Spinal cord (tissue), 10 donors: ENCODE data around the gene CENPH. TPM values are rescaled to one million over a fixed set of nuclear protein-coding genes. Genes with fewer than 3 reads are reported as not detected.
"Not testable (repeated sequence)": the region's sequence is repeated elsewhere in the genome, so short reads cannot be mapped to it uniquely, and the experiment has no call there.

Experiments
- DNase-seq, 6 donors: peaks; one replicate each; pipeline versions ENCODE4 v3.0.0 to v3.0.0-alpha.2; 2013 to 2015; ENCODE audit warnings: low spot score in 6 of 6, low read depth in 4 of 6
- H3K27ac ChIP-seq: one replicate; pipeline ENCODE4 v1.5.1; 2013; ENCODE audit warnings: low read depth, low read length, control low read depth
- H3K27me3 ChIP-seq: one replicate; pipeline ENCODE4 v1.6.1; 2013; ENCODE audit warnings: low read length; ENCODE audit not compliant: control insufficient read depth, insufficient read depth
- H3K36me3 ChIP-seq: one replicate; pipeline ENCODE4 v1.6.1; 2013; ENCODE audit warnings: low read length; ENCODE audit not compliant: control insufficient read depth, insufficient read depth
- H3K4me1 ChIP-seq: one replicate; pipeline ENCODE4 v1.6.1; 2013; ENCODE audit warnings: low read length; ENCODE audit not compliant: control insufficient read depth, insufficient read depth
- H3K4me3 ChIP-seq: one replicate; pipeline ENCODE4 v1.5.1; 2013; ENCODE audit warnings: low read depth, low read length, control low read depth
- H3K9me3 ChIP-seq: one replicate; pipeline ENCODE4 v1.6.1; 2013; ENCODE audit warnings: low read length; ENCODE audit not compliant: control insufficient read depth, insufficient read depth
- WGBS: methylation state at CpG from one replicate; pipeline ENCODE4 v1.1.5; 2013; ENCODE audit warnings: missing lambda C conversion rate; ENCODE audit not compliant: insufficient coverage; 5-methylcytosine and 5-hydroxymethylcytosine counted together
- polyA plus RNA-seq, 2 donors: library from polyadenylated mRNA; unstranded; fragments of 120-200 nt; gene quantifications; one replicate each; pipeline ENCODE4 v1.2.1, GENCODE V29; 2013; ENCODE audit not compliant: insufficient read length in 2 of 2
- total RNA-seq, 2 donors: library from RNA; depleted of rRNA in 1 of 2; stranded (reverse); fragments of 120-200 nt in 1 of 2; fragments of >200 nt in 1 of 2; gene quantifications; one replicate each; pipeline versions ENCODE4 v1.2.3 to v1.2.4, GENCODE V29; 2013 to 2014
- donor health status: healthy.

CENPH gene
- total and polyA plus RNA-seq, 4 donors, result 7.9 to 17.8 (median 13.5) TPM

GRCh38 chr5:69238760-69239251, 49.4 kb downstream of the CENPH start:
- Histone ChIP-seq H3K27me3 (no peaks in the 10 kb centered on the region), H3K9me3 (no peaks in the 10 kb centered on the region), H3K4me3 (no peak overlapping the region), H3K27ac (no peak overlapping the region), H3K36me3 (peaks cover 13% of the 10 kb centered on the region), H3K4me1 (peaks cover 5% of the 10 kb centered on the region)
- 90% methylated on average over 3 of the region's 6 CpGs for WGBS
- DNase-seq, result no peak

GRCh38 chr5:69242215-69242927, 53.0 kb downstream of the CENPH start:
- Histone ChIP-seq H3K4me3 (no peak overlapping the region), H3K9me3 (no peaks in the 10 kb centered on the region), H3K36me3 (peaks cover 10% of the 10 kb centered on the region), H3K4me1 (no peaks in the 10 kb centered on the region), H3K27me3 (no peaks in the 10 kb centered on the region), H3K27ac (no peak overlapping the region)
- DNase-seq, result no peak
- WGBS, result 100% methylated on average over 5 of the region's 8 CpGs

- no peak overlapping the region for H3K4me3 ChIP-seq
- 95% methylated on average over 4 of the region's 5 CpGs for WGBS
- no peaks in the 10 kb centered on the region for H3K4me1 ChIP-seq
- H3K36me3 ChIP-seq, result peaks cover 6% of the 10 kb centered on the region
- DNase-seq, result no peak
- peaks cover 1% of the 10 kb centered on the region for H3K9me3 ChIP-seq
- no peaks in the 10 kb centered on the region for H3K27me3 ChIP-seq
- H3K27ac ChIP-seq, result no peak overlapping the region
Measured at GRCh38 chr5:69245031-69245430, 55.6 kb downstream of the CENPH start.

- no peak overlapping the region for H3K27ac ChIP-seq
- WGBS, result no CpG with 5 or more reads among the region's 2 CpGs
- H3K9me3 ChIP-seq, result peaks cover 1% of the 10 kb centered on the region
- no peak for DNase-seq
- H3K4me3 ChIP-seq, result no peak overlapping the region
- H3K27me3 ChIP-seq, result no peaks in the 10 kb centered on the region
- no peaks in the 10 kb centered on the region for H3K4me1 ChIP-seq
- no peaks in the 10 kb centered on the region for H3K36me3 ChIP-seq
Measured at GRCh38 chr5:69248019-69248418, 58.6 kb downstream of the CENPH start.

- 75% methylated on average over 1 of the region's 2 CpGs for whole genome bisulfite sequencing
- peaks cover 1% of the 10 kb centered on the region for H3K9me3 ChIP-seq
- no peaks in the 10 kb centered on the region for H3K4me1 ChIP-seq
- DNase-seq, result no peak
- no peak overlapping the region for H3K4me3 ChIP-seq
- no peaks in the 10 kb centered on the region for H3K27me3 ChIP-seq
- H3K27ac ChIP-seq, result no peak overlapping the region
- peaks cover 5% of the 10 kb centered on the region for H3K36me3 ChIP-seq
Measured at GRCh38 chr5:69250593-69250992, 61.2 kb downstream of the CENPH start.

- no peaks in the 10 kb centered on the region for H3K4me1 ChIP-seq
- no CpG with 5 or more reads among the region's 3 CpGs for WGBS
- peaks cover 5% of the 10 kb centered on the region for H3K36me3 ChIP-seq
- no peak overlapping the region for H3K27ac ChIP-seq
- H3K27me3 ChIP-seq, result no peaks in the 10 kb centered on the region
- no peak overlapping the region for H3K4me3 ChIP-seq
- peaks cover 1% of the 10 kb centered on the region for H3K9me3 ChIP-seq
- DNase-seq, result no peak
Measured at GRCh38 chr5:69252437-69252836, 63.1 kb downstream of the CENPH start.

GRCh38 chr5:69255940-69256339, 66.6 kb downstream of the CENPH start:
- not testable (repeated sequence) for H3K27ac ChIP-seq, H3K4me3 ChIP-seq, H3K9me3 ChIP-seq, DNase-seq, H3K4me1 ChIP-seq, H3K27me3 ChIP-seq
- WGBS, result 90% methylated on average over 3 of the region's 4 CpGs
- H3K36me3 ChIP-seq, result peaks cover 16% of the 10 kb centered on the region

- WGBS, result no CpG with 5 or more reads among the region's 1 CpG
- Histone ChIP-seq H3K4me1 (no peaks in the 10 kb centered on the region), H3K27me3 (no peaks in the 10 kb centered on the region), H3K9me3 (no peaks in the 10 kb centered on the region), H3K27ac (no peak overlapping the region), H3K4me3 (no peak overlapping the region), H3K36me3 (peaks cover 21% of the 10 kb centered on the region)
- DNase-seq, result no peak
Measured at GRCh38 chr5:69257577-69257976, 68.2 kb downstream of the CENPH start.
